DMS79 treated with DMSO at 0.1 percent for 48 hours (cell line): ENCODE measurements around the gene RXFP2.

Experiments used
- DNase-seq: peaks from one replicate; lab custom pipeline; 2025; lab: John Stamatoyannopoulos, UW

Gene RXFP2

DNA sequence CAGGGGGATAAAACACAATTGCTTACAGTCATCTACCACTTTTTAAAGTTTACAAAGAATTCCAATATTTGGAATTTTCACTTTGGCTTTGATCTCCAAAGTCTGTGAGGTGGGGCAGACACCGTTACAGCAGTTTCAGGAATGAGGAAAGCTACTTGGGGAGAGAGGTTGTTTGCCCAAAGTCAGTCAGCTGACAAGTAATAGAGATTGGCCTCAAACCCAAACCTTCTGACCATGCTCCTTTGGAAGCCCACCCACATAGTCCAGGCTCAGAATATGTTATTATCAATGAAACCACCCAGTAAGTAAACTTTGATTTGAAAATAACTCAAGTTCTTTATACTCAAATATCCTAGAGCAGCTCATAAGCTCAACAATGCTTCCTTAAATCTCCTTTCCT lies 29.0 kb downstream of the RXFP2 start:
- DNase-seq, result no peak

DNA sequence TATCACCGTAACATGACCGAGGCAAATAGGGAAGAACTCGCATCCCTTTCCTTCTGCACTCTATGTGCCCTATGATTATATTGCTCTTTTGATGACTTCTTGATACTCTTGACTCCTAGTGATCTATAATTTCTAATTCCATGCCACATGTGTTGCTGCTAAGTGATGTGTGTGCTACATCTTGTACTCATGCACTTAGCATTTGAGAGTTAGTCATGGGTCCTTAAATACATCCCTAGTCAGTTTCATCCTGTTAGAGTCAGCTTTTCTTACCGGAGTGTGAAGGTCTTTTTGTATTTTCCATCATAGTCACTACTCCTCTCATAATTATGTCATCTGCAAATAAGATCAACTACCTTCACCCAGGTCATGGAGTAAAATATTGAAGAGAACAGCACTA lies 30.2 kb downstream of the RXFP2 start:
- DNase-seq, result no peak

DNA sequence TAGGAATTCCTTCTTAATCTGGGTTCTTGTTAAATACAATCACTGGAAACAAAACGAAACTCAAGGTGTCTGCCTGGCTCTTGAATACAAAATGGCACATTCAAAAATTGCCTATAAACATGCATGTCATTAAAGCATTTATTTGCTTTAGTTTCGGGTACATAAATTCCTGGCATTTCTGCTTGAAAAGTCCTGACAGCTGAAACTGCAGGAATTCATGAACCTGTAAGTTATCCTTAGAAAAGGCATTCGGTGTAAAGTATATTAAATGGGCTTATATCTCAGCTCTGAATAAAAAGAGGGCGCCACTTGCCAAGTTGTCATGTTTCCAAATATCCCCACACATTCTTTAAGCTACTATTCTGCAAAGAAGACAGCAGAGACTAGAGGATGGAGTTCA lies 32.9 kb downstream of the RXFP2 start:
- no peak for DNase-seq

DNA sequence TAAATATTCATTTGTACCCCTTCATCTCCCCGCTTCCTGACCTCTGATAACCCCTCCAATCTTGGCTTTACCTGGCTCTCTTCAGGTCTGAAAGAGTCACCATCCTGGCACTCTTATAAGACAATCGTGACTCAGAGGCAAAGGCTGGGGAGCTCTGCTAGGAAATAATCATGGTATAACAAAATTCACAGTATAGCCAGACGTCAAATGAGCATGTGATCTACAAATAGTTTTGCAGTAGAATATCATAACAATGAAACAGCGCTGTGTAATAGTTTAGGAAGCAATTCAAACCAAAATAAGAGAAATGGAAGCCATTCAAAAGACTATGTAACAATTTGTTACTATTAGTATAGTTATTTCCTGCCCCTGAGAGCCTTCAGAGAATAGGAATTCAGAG lies 34.2 kb downstream of the RXFP2 start:
- DNase-seq, result no peak

DNA sequence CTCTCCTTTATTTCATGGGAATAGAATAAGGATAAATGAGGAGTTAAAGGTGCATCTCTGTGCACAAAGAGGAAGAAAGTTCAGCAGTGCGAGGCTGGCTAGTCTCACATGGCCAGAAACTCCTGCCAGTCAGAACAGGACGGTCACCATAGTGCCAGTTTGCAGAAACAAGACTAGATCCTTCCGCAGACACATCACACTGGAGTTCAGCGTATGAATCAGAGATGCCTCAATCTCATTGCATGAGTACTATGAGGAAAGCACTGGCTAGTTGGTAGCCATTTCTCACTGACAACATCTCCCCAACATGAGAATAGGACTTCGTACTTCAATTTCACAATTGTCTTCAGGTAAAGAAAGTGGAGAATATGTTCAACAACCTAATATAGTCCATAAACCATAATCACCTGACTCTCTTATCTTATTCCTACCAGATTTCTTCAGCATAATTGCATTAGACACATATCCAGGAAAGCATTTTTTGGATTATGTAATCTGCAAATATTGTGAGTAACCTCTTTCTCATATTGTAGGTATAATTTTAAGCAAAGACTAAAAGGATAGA lies 34.9 kb downstream of the RXFP2 start:
- no peak for DNase-seq

DNA sequence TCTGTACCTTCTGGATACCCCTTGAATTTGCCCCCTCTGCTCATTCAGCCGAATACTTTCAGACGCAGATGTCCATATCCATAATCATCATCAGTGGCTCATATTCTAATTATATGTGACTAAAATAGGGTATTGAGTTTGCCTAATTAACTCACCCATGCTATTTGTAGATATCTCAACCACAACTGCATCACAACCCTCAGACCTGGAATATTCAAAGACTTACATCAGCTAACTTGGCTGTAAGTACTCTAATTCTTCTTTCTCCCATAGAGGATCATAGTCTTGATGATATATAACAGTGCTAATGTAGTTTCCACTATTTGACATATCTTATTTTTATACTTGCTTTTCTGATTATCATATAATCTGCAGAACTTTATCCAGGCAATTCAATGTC lies 35.8 kb downstream of the RXFP2 start:
- no peak for DNase-seq

DNA sequence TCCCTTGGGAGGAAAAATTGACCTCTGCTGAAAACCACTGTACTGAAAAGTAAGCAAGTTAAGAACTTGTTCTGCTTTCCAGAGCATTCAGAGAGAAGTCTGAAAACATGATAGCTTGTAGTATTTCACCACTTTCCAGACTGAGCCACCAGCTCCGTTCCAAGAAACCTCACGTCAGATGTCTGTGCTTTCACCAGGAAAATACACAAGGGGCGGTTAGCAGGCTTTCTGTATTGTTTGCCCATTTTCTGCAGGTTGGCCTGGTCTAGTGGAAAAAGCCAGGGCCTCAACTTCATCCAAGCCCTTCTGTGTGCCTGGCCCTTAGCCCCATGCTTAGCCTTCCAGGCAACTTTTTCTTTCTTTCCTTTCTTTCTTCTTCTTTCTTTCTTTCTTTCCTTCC lies 36.4 kb downstream of the RXFP2 start:
- no peak for DNase-seq

DNA sequence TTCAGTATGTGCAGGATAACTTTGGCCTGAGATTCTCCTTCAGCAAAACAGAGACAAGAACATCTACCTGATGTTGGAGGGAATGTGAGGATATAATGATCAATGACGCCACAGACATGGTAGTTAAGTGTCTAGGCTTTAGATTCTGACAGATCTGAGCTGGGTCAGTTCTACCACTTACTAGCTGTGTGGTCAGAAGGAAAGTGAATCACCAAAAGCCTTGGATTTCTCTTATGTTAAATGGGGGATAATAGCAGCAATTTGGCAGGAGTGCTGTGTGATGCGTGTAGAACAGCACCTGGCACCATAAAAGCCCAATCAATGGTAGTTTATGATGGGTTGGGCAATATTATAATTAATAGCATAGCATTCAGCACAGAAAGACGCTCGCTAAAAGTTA lies 41.7 kb downstream of the RXFP2 start:
- DNase-seq, result no peak

DNA sequence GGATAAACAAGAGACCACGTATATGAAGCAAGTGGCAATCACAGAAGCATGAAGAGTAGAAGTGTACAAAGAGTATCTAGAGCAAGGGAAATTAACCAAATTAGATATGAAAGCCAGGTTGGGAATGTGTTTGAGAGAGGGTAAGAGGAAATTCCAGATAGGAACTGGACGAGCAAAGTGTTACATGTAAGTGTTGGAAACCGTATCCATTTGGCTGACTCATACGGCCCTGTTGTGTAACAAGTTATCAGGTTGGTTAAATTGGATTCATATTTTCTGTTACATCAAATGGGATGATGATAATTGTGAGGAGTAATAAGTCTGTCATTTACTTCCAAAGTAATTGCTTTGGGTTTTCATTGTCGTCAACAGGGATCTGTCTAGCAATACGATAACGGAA lies 46.7 kb downstream of the RXFP2 start:
- no peak for DNase-seq

DNA sequence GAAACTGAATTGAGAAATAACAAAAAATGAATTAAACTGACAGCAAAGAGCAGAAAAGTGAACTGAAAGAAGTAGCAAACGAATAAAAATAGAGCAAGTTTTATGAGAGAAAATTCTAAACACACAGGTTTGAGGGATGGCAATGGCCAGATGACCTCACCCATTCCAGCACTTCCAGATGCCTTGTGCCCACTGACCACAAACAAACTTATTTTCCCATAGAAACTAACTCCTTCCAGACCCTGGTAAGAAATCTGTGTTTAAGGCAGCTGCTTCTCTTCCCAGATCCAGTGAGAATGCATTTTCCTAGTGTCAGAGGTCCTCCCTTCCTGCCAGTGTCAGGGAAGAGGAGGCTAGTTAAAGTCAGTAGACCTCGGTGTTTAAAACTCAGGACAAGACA lies 51.7 kb downstream of the RXFP2 start:
- DNase-seq, result no peak

DNA sequence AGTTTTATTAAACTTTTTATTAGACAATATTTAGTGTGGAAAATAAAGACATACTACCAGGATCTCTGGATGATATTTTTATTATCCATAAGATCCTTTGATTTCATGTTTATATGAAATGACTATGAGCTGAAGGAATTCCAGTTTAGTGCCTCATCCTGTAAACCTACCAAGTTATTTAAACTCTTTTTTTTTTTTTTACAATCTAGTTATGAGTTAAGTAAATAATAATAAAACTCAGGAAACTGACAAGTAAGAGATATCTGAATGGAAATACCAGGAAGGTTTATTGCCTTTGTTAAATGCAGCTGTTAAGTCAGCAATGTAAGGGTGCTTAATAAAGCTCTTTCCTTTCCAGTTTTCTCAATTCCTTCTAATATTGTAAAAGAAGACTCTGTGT lies 53.9 kb downstream of the RXFP2 start:
- DNase-seq, result no peak

DNA sequence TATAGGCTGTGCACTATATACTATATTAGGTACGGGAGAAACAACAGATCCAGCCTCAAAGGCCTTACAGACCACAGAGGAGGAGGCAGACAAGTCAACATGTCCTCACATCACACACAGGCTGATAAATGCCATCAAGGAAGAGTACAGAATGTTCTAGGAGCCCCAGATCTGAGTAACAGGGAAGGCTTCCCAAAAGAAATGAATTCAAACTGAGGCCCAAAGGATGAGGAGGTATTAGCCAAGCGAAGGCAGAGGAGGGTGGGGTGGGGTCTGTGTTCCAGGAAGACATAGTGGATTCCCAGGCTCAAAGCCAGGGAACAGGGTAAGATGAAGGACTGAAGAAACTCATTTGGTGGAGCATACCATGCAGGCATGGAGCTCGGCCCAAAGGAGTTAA lies 55.1 kb downstream of the RXFP2 start:
- DNase-seq, result no peak

DNA sequence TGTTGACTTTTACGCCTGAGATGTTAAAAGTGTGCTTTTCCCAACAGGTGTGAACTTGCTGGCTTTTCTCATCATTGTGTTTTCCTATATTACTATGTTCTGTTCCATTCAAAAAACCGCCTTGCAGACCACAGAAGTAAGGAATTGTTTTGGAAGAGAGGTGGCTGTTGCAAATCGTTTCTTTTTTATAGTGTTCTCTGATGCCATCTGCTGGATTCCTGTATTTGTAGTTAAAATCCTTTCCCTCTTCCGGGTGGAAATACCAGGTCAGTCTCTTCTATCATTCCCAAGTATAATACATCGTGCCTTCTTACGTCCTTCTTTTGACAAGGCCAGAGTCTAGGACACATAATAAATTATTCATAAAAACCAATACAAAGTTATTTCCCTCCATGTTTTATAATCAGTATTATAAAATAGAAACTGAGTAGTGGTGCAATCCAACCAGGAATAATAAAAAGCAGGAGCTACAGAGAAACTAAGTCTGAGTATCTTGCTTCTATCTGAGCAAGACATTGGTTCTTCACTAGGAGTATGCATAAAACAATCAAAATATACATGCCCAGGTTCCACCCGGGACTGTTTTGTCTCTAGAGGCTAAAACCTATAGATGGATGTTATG lies 57.9 kb downstream of the RXFP2 start:
- DNase-seq, result peak; percentile 26

DNA sequence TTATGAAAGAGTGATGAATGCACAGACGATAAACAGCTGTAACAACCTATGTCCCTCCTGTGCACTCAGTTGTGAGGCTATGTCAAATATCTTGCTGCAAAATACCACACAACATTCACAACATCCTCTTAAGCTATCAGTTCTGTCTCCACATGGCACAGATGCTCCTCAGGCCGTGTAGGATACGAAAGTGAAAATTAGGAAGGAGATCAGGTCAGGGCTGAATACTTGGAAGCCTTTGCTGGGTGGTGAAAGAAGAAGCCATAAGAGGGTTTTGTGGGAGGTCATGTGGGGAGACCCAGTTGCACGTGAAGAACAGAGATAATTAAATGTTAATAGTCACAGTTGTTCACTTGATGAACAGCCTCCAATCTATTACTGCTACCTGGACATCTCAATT lies 58.9 kb downstream of the RXFP2 start:
- no peak for DNase-seq

DNA sequence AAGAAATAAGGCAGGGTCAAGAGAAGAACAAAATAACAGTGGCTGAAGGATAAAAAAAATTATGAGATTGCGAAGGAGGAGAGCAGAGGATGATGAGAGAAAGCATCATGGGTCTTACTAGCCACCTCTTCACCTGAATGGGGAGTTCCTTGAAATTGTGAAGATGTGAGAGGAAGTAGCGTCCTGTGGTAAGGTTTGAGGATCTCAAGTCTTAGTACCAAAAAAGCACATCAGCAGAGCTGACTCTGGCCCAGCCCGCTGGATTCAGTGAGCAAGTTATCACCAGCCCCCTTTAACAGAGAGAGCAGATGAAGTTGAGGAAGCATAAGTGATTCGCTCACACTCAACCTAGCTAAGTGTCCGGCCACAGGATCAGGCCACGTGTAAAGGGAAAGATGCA lies 61.8 kb downstream of the RXFP2 start:
- no peak for DNase-seq

DNA sequence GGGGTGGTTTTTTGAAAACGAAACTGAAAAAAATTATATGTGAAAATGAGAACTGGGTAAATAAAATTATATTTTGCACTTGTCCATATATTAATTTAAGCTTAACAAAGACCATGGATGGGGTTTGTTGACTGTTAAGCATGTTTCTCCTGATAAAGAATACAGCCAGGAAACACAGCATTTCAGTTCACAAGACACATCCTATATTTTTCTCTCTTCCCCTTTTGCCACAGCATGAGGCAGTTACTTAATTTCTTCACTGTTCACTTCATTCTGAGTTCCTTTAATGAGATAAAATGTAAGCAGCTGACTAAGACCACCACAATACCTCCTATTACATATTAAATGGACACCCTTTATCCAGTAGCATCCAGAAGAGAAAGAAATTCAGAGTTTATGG lies 64.0 kb downstream of the RXFP2 start:
- no peak for DNase-seq

DNA sequence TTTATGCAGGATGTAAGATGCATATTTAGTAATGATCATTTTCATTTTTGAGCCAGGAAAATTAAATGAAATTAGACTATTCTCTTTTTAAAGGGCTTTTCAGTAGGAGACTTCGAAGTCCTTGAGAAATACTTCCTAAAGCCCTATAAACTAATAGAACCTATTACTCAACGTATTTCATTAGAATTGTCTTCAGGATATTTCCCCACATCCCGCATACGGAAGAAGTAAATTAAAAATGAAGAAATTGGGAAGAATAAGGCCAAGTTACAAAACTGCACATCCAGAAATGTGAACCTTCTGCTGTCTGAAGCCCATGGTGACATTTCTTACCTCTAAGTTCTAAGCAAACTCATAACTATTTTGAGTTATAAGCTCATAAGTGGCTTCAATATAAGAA lies 66.5 kb downstream of the RXFP2 start:
- no peak for DNase-seq

DNA sequence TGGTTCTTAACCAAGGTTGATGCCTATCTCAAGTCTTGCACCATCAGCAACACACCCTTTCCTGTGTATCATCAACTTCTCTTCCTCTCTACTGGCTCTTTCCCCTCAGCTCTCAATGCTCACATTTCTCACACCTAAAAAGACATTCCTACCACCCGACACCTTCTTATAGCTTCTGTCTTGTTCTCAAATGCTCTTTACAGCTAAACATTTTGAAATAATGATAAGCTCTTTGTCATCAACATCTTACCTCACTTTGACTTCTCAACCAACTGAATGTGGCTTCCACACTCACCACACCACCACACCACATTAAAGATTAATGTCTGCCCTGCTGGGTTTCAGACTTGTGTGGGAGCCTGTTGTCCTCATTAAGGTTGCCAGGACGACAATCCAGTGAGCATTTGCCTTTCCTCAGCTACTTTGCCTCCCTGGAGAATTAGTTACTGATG lies 67.8 kb downstream of the RXFP2 start:
- no peak for DNase-seq

DNA sequence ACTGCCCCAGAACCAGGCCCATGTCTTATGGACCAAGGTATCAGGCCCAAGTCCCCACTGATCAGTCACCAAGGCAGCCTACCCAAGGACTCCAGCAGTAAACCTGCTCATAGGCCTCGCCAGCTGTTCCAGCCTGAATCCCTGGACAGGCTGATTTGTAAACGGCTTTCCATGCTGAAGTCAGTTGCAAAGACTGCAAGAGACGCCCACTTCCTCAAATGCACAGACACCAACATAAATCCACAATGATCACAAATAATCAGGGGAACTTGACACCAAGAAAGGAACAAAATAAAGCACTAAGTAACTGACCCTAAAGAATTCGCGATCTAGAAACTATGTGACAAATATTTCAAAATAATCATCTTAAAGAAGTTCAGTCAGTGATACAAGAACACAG lies 75.2 kb downstream of the RXFP2 start:
- no peak for DNase-seq

DNA sequence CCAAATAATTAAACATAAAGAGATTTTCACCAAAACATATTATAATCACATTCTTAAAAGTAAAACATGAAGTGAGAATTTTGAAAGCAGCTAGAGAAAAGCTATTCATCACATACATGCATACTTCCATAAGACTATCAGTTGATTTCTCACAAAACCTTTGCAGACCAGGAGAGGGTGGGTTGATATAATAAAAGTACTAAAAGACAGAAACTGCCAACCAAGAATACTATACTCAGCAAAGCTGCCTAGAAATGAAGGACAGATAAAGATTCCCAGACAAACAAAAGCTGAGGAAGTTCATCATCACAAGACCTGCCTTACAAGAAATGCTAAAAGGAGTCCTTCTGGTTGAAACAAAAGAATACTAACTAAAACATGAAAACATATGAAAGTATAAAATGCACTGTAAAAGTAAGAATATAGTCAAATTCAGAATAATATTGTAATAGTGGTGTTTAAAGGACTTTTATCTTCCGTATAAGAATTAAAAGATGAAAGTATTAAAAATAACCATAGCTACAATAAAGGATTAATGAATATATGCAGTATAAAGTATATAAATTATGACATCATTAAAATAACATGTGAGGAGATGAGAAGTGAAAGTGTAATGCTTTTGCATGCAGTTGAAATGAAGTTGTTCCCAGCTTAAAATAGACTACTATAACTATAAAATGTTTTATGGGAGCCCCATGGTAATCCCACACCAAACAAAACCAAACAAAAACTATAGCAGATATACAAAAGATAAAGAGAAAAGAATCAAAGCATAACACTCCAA lies 76.2 kb downstream of the RXFP2 start:
- no peak for DNase-seq

DNA sequence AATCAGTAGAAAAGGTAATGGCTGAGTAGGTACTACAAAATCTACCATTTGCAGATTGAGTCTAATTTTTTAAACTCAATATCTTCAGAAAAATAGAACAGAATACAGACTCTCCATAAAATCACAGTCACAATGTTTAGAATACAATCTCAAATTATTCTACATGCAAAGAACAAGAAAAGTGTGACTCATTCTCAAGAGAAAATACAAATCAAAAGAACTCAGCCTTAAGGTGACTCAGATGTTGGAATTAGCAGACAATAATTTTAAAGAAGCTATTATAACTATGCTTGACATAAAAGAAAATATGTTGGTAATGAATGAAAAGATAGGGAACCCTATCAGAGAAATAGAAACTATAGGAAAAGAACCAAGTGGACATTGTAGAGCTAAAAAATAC lies 78.9 kb downstream of the RXFP2 start:
- DNase-seq, result no peak

DNA sequence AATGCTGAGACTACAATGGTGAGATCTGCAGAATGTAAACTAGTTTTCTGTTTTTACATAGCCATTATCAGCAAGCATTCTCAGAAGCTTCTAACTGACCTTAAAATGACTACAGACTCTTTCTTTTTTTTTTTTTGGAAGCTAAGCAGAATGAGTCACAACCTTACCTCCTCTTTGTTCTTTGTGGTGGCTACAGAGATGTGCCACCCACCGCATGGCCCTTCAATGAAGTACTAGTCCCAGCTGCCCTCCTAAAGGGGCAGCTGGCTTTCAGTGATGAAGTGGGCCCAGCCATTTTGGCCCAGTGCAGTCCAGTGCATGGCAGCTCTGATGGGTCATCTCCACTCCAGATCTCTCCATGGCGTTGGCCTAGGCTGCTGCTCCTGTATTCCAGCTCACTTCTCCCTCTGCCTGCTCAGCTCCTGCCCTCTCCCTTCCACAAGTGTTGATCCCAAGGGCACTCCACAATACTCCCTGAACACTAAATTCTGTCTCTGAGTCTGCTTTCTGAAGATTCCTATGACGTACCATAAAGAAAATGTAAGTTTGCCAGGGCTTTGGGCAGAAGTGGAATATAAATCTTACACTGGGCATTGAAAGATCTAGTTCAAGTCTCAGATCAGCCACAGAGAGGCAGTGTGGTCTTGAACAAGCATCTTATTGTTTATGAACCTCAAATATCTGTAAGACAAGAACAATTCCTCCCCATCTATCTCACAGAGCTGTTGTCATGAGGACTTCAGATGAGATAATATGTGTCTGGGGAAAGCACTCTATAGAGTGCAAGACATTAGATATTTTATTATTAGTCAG lies 85.6 kb downstream of the RXFP2 start:
- DNase-seq, result peak; percentile 7

DNA sequence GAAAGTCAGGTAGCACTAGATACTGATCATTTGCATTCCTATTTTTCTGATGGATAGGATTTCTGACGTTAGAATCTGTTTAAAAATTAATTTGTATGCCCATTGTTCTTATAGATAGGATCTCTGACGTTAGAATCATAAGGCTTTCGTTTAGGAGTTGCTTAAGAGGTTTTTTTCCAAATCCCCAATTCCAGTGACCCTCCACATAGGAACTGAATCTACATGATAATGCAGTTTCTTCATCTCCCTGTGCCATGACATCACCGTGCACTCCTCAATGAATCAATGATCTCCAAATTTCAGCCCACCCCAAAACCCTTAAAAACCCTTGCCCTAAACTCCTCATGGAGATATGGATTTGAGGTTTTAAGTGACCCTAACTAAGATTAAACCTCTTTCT lies 87.2 kb downstream of the RXFP2 start:
- no peak for DNase-seq
